GM12878 (cell line): ENCODE measurements around the gene FRAS1. TPM values are rescaled to one million over a fixed set of nuclear protein-coding genes. Genes with fewer than 3 reads are reported as not detected.

Source experiments
- ATAC-seq: fragments of 200-7000 bp; cut with Tn5 transposase; 3 replicates; pipeline ENCODE4 v1.9.1; 2020; ENCODE audit warnings: mild to moderate bottlenecking, moderate library complexity
- BruUV-seq: library from RNA; stranded (reverse); fragments of 400-500 nt; replicated peaks from 2 replicates; lab custom pipeline; 2021; lab: Mats Ljungman, UMichigan
- CTCF ChIA-PET: fragments of 300-600 bp; sonication (Branson Sonifier 250); formaldehyde crosslinking; extraction: SDS; loops from one replicate; lab custom pipeline; 2021; ENCODE audit warnings: inconsistent platforms; lab: Yijun Ruan, JAX
- POLR2A ChIA-PET: fragments of 350-600 bp; formaldehyde crosslinking; extraction: SDS; loops from one replicate; lab custom pipeline; 2021; ENCODE audit warnings: inconsistent platforms; lab: Charles Lee
- RAD21 ChIA-PET: fragments of 300-600 bp; sonication (Branson Sonifier 250); formaldehyde crosslinking; loops from one replicate; lab custom pipeline; 2023; ENCODE audit warnings: antibody characterized with exemption; ENCODE audit not compliant: unreplicated experiment; lab: Charles Lee
- SMC1A ChIA-PET: fragments of 300-600 bp; sonication (Branson Sonifier 250); formaldehyde crosslinking; loops from one replicate; lab custom pipeline; 2023; ENCODE audit not compliant: unreplicated experiment, uncharacterized antibody; lab: Charles Lee
- DNase-seq: peaks from one replicate; pipeline ENCODE4 v3.0.0-alpha.2; 2011; ENCODE audit warnings: low read depth, low spot score
- FAIRE-seq: peaks from 3 replicates; lab custom pipeline; 2011; peaks lifted over from hg19 to GRCh38; lab: Jason Lieb, UNC
- H2AFZ ChIP-seq: 2 replicates; pipeline ENCODE4 v1.6.0; 2011; ENCODE audit warnings: low read depth, low read length, control low read depth; ENCODE audit not compliant: control insufficient read depth
- H3K27ac ChIP-seq: 2 replicates; pipeline ENCODE4 v1.5.1; 2011; ENCODE audit warnings: control low read depth; ENCODE audit not compliant: control insufficient read depth, insufficient read depth
- H3K27me3 ChIP-seq, 2 experiments: replicated peaks in 1 of 2; 2 replicates each; pipeline versions ENCODE4 v1.6.0 to v1.6.1; 2011; ENCODE audit warnings: low read length in 1 of 2; ENCODE audit not compliant: control insufficient read depth in 2 of 2, insufficient read depth in 2 of 2
- H3K36me3 ChIP-seq, 2 experiments: 2 replicates each; pipeline ENCODE4 v1.5.1; 2011; ENCODE audit warnings: low read length in 1 of 2; ENCODE audit not compliant: control insufficient read depth in 2 of 2, insufficient read depth in 2 of 2
- H3K4me1 ChIP-seq: 2 replicates; pipeline ENCODE4 v1.6.1; 2011; ENCODE audit warnings: mild to moderate bottlenecking, low read length, moderate library complexity, mixed read lengths; ENCODE audit not compliant: control insufficient read depth, insufficient read depth
- H3K4me2 ChIP-seq: 2 replicates; pipeline ENCODE4 v1.6.0; 2011; ENCODE audit warnings: control low read depth; ENCODE audit not compliant: control insufficient read depth, insufficient read depth
- H3K4me3 ChIP-seq: fragments of 200-600 bp; sonication (generic); 2 replicates; pipeline ENCODE4 v1.5.1; 2016
- H3K79me2 ChIP-seq: 2 replicates; pipeline ENCODE4 v1.6.0; 2011; ENCODE audit warnings: low read length; ENCODE audit not compliant: control insufficient read depth, insufficient read depth
- H3K9ac ChIP-seq: 2 replicates; pipeline ENCODE4 v1.8.0; 2011; ENCODE audit warnings: low read length, control low read depth, mixed read lengths; ENCODE audit not compliant: control insufficient read depth, insufficient read depth
- H3K9me3 ChIP-seq: replicated peaks from 3 replicates; pipeline ENCODE4 v1.5.1; 2011; ENCODE audit warnings: mild to moderate bottlenecking, low read length; ENCODE audit not compliant: control insufficient read depth, insufficient read depth
- H4K20me1 ChIP-seq: 2 replicates; pipeline ENCODE4 v1.6.0; 2011; ENCODE audit not compliant: control insufficient read depth, insufficient read depth
- ASH2L ChIP-seq: fragments of 300-600, 200-600 bp; sonication (generic); IDR thresholded peaks from 2 replicates; pipeline ENCODE4 v1.6.1; 2017; ENCODE audit warnings: low read depth, mild to moderate bottlenecking, borderline replicate concordance
- GABPA ChIP-seq: IDR thresholded peaks from 2 replicates; pipeline ENCODE4 v1.6.1; 2014; ENCODE audit warnings: antibody characterized with exemption, low read depth, mild to moderate bottlenecking, inconsistent platforms
- HDAC6 ChIP-seq: fragments of 200-600 bp; sonication (generic); IDR thresholded peaks from one replicate; pipeline ENCODE4 v1.8.0; 2017; ENCODE audit warnings: antibody characterized with exemption; ENCODE audit not compliant: unreplicated experiment
- MTA2 ChIP-seq: fragments of 450-650 bp; IDR thresholded peaks from 2 replicates; pipeline ENCODE4 v1.6.1; 2016; ENCODE audit warnings: low read depth, mild to moderate bottlenecking, moderate library complexity
- MYB ChIP-seq: fragments of 150-350 bp; IDR thresholded peaks from 2 replicates; pipeline ENCODE4 v1.6.1; 2014; ENCODE audit warnings: mild to moderate bottlenecking, low read depth, low read length, borderline replicate concordance
- NR2C1 ChIP-seq: fragments of 450-650 bp; IDR thresholded peaks from 2 replicates; pipeline ENCODE4 v1.6.1; 2017; ENCODE audit warnings: antibody characterized with exemption, mild to moderate bottlenecking, moderate library complexity
- RB1 ChIP-seq: fragments of 450-650 bp; formaldehyde crosslinking; IDR thresholded peaks from 2 replicates; pipeline ENCODE4 v1.6.1; 2017; ENCODE audit warnings: mild to moderate bottlenecking, borderline replicate concordance
- SMAD1 ChIP-seq: fragments of 450-650 bp; IDR thresholded peaks from 2 replicates; pipeline ENCODE4 v1.6.1; 2018; ENCODE audit warnings: mild to moderate bottlenecking, low read depth; ENCODE audit not compliant: partially characterized antibody
- TARDBP ChIP-seq: IDR thresholded peaks from 2 replicates; pipeline ENCODE4 v1.6.1; 2016; ENCODE audit warnings: borderline replicate concordance
- WGBS: methylation state at CpG from one replicate; pipeline ENCODE4 v1.1.6; 2016; ENCODE audit warnings: low lambda C conversion rate; ENCODE audit not compliant: insufficient replicate concordance, insufficient coverage; ENCODE audit errors: missing lambda C conversion rate; 5-methylcytosine and 5-hydroxymethylcytosine counted together
- in situ Hi-C: fragments of 300-500 bp; cut with MboI; formaldehyde crosslinking; loops from 9 replicates; pipeline ENCODE4 v1.14.3; 2018; ENCODE audit warnings: mixed read lengths
- intact Hi-C: fragments of 100-400 bp; cut with micrococcal nuclease; formaldehyde crosslinking; loops from one replicate; pipeline ENCODE4 v1.14.2; 2022; ENCODE audit not compliant: unreplicated experiment
- polyA plus RNA-seq, 11 experiments: library from polyadenylated mRNA; depleted of rRNA in 4 of 11; unstranded in 6 of 11; stranded (reverse) in 5 of 11; fragments of >200 nt; fragmentation: Nextera tagmentation in 4 of 11; fragmentation: Illumina TruSeq in 1 of 11; extraction: Ambion mirVana in 4 of 11; extraction: Trizol in 1 of 11; gene quantifications; 1 replicate in 1 of 11; 2 replicates in 10 of 11; pipeline versions ENCODE4 v1.2.1 to v1.2.3, GENCODE V29; 2011 to 2016; ENCODE audit warnings: inconsistent platforms in 2 of 11, missing spikeins in 2 of 11, low read depth in 1 of 11
- total RNA-seq, 4 experiments: library from RNA; depleted of rRNA in 3 of 4; stranded (reverse); fragments of >200 nt in 3 of 4; fragmentation: Illumina TruSeq in 1 of 4; extraction: Trizol in 1 of 4; gene quantifications; 2 replicates each; pipeline versions ENCODE4 v1.2.1 to v1.2.3, GENCODE V29; 2013 to 2021
- TF ChIP-seq, protein P1 (sequence below): IDR thresholded peaks from 2 replicates; pipeline ENCODE4 v1.6.1; 2011; ENCODE audit warnings: borderline replicate concordance, low read depth, mild to moderate bottlenecking, moderate library complexity, low read length; ENCODE audit not compliant: insufficient read depth, poor library complexity, severe bottlenecking
- TF ChIP-seq, protein P2 (sequence below): fragments of 450-650 bp; IDR thresholded peaks from 2 replicates; pipeline ENCODE4 v1.6.1; 2017; ENCODE audit warnings: mild to moderate bottlenecking, low read depth, inconsistent platforms; ENCODE audit not compliant: poor library complexity, severe bottlenecking

Gene FRAS1
- total and polyA plus RNA-seq, 10 of the 15 experiments (the other 5 are each of a cell fraction or from before 2014, with no cell fraction given) = 0.08 to 11.7 (median 0.20) TPM

DNA sequence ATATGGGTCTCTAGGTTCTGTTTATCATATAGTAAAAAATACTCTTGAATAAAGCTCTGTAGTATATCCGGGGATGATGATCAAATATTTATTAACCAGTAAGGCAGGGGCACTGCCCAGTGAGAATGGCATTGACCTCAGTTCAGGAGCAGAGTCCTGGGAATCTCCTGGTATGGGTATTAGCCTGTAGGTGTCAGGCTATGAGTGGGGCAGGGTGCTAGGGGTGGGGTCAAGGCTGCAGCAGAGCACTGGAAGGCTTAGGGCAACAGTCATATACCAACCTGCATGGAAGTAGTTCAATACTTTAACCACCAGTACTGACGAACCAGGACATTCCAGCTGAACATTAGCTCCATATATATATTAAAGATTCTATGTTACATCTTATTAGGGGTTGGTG is 274.1 kb downstream of the FRAS1 start:
- ChIA-PET SMC1A (interaction anchor here (0.7 kb wide), 1 partner anchor 23 kb away, joined by 3 read pairs; no protein-coding TSS in a partner anchor), RAD21 (no interaction called here), CTCF (no interaction called here), POLR2A (no interaction called here)
- WGBS = 3% methylated on average over 2 of the region's 2 CpGs
- Histone ChIP-seq H3K36me3 (no peaks in the 10 kb centered on the region), H3K9ac (no peak overlapping the region), H3K27ac (no peak overlapping the region), H3K27me3 (no peaks in the 10 kb centered on the region), H3K4me1 (no peaks in the 10 kb centered on the region), H3K4me2 (no peak overlapping the region), H3K4me3 (no peak overlapping the region), H4K20me1 (no peaks in the 10 kb centered on the region), H2AFZ (no peak overlapping the region), H3K79me2 (no peaks in the 10 kb centered on the region)
- BruUV-seq = no TSS peak
- ATAC-seq (no peak), FAIRE-seq (no peak), DNase-seq (no peak)
- in situ Hi-C loops = no loop called here
- intact Hi-C loops = no loop called here
- no peak for TF ChIP-seq ASH2L
- TF ChIP-seq GABPA = no peak
- no peak for TF ChIP-seq MYB
- no peak for TF ChIP-seq TARDBP
- TF ChIP-seq SMAD1 = no peak
- no peak for TF ChIP-seq MTA2
- TF ChIP-seq RB1 = no peak
- TF ChIP-seq, protein P1, sequence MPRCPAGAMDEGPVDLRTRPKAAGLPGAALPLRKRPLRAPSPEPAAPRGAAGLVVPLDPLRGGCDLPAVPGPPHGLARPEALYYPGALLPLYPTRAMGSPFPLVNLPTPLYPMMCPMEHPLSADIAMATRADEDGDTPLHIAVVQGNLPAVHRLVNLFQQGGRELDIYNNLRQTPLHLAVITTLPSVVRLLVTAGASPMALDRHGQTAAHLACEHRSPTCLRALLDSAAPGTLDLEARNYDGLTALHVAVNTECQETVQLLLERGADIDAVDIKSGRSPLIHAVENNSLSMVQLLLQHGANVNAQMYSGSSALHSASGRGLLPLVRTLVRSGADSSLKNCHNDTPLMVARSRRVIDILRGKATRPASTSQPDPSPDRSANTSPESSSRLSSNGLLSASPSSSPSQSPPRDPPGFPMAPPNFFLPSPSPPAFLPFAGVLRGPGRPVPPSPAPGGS = no peak
- TF ChIP-seq, protein P2, sequence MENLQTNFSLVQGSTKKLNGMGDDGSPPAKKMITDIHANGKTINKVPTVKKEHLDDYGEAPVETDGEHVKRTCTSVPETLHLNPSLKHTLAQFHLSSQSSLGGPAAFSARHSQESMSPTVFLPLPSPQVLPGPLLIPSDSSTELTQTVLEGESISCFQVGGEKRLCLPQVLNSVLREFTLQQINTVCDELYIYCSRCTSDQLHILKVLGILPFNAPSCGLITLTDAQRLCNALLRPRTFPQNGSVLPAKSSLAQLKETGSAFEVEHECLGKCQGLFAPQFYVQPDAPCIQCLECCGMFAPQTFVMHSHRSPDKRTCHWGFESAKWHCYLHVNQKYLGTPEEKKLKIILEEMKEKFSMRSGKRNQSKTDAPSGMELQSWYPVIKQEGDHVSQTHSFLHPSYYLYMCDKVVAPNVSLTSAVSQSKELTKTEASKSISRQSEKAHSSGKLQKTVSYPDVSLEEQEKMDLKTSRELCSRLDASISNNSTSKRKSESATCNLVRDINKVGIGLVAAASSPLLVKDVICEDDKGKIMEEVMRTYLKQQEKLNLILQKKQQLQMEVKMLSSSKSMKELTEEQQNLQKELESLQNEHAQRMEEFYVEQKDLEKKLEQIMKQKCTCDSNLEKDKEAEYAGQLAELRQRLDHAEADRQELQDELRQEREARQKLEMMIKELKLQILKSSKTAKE = no peak
- no peak for TF ChIP-seq NR2C1
- no peak for TF ChIP-seq HDAC6
- TF ChIP-seq, all 136 proteins: peak for 0
- no peaks in the 10 kb centered on the region for H3K9me3 ChIP-seq
